Right lobe of liver (tissue), 6 donors: Measurements from ENCODE around the gene CHD9NB. TPM values are rescaled to one million over a fixed set of nuclear protein-coding genes. Genes with fewer than 3 reads are reported as not detected.

Source experiments
- ATAC-seq, 4 donors: fragments of 200-7000 bp; cut with Tn5 transposase; one replicate each; pipeline ENCODE4 v1.9.1; 2020; ENCODE audit warnings: mild to moderate bottlenecking in 4 of 4, moderate library complexity in 4 of 4
- DNase-seq, 3 donors: peaks; one replicate each; pipeline ENCODE4 v3.0.0-alpha.2; 2020
- H3K27ac ChIP-seq, 3 donors: fragments of 200-600 bp; one replicate each; pipeline ENCODE4 v1.8.0; 2022
- H3K27me3 ChIP-seq, 2 donors: fragments of 200-600 bp; one replicate each; pipeline ENCODE4 v1.8.0; 2022
- H3K36me3 ChIP-seq, 4 donors: fragments of 200-600 bp; sonication (generic) in 1 of 4; one replicate each; pipeline versions ENCODE4 v1.5.1 to v1.8.0; 2017 to 2022; ENCODE audit warnings: control low read depth in 1 of 4
- H3K4me1 ChIP-seq, 4 donors: fragments of 200-600 bp; sonication (generic) in 1 of 4; one replicate each; pipeline versions ENCODE4 v1.5.1 to v1.8.0; 2017 to 2022; ENCODE audit warnings: control low read depth in 1 of 4
- H3K4me3 ChIP-seq, 3 donors: fragments of 200-600 bp; one replicate each; pipeline ENCODE4 v1.8.0; 2022
- H3K9me3 ChIP-seq, 4 donors: fragments of 200-600 bp; sonication (generic) in 1 of 4; one replicate each; pipeline versions ENCODE4 v1.5.1 to v1.8.0; 2017 to 2022; ENCODE audit warnings: control low read depth in 1 of 4
- CTCF ChIP-seq, 4 donors: fragments of 200-600 bp in 3 of 4; fragments of 450-650 bp in 1 of 4; IDR thresholded peaks; one replicate each; pipeline versions ENCODE4 v1.5.1 to v1.8.0; 2016 to 2022; ENCODE audit warnings: antibody characterized with exemption in 4 of 4, mild to moderate bottlenecking in 2 of 4
- POLR2A ChIP-seq: fragments of 450-650 bp; IDR thresholded peaks from one replicate; pipeline ENCODE4 v1.6.1; 2017; ENCODE audit warnings: antibody characterized with exemption, mild to moderate bottlenecking
- WGBS: methylation state at CpG from one replicate; pipeline ENCODE4 v1.1.6; 2018; ENCODE audit warnings: low coverage, low lambda C conversion rate; ENCODE audit not compliant: insufficient coverage; ENCODE audit errors: missing lambda C conversion rate; 5-methylcytosine and 5-hydroxymethylcytosine counted together
- intact Hi-C, 2 donors: fragments of 100-400 bp; cut with DNase I; formaldehyde crosslinking; loops; one replicate each; pipeline versions ENCODE4 v1.11.2 to v1.14.1; 2022
- total RNA-seq, 6 experiments: library from RNA; depleted of rRNA in 2 of 6; stranded (reverse); fragments of >200 nt in 2 of 6; fragmentation: NEBNext Ultra II Directional in 3 of 6; extraction: Animal tissue kit (Norgen Biotek cat#: 25700) in 3 of 6; gene quantifications; one replicate each; pipeline versions ENCODE4 v1.1.0 to v1.2.4, GENCODE V29; 2016 to 2023
- donor health status: DM: no; HTN: yes; CAD: no.
- donor health status: DM: no; HTN: no; CAD: no.
- donor health status: DM: no; HTN: no; CAD: no.
- donor health status: DM: no; HTN: yes; CAD: no.
- donor health status: DM: no; HTN: yes; CAD: no.

Gene CHD9NB
- total RNA-seq, 6 experiments from 2014 or later = 0.25 to 0.59 (median 0.39) TPM; not detected in 2

GRCh38 chr16:53069772-53070171, 17.1 kb upstream of the CHD9NB start:
- WGBS = 75% methylated on average over 2 of the region's 2 CpGs
- no peak for ATAC-seq

GRCh38 chr16:53068423-53068833, 15.7 kb upstream of the CHD9NB start:
- TF ChIP-seq CTCF (IDR thresholded peaks at IDR 0.05) (no peak), POLR2A (no peak)
- Histone ChIP-seq H3K9me3 (no peaks in the 10 kb centered on the region), H3K36me3 (peaks cover 0 to 7% (median 0%) of the 10 kb centered on the region in 4 donors), H3K27me3 (no peaks in the 10 kb centered on the region), H3K4me1 (peaks cover 0 to 26% (median 5%) of the 10 kb centered on the region in 4 donors), H3K27ac (no peak overlapping the region), H3K4me3 (no peak overlapping the region)
- ATAC-seq (no peak), DNase-seq (no peak)
- intact Hi-C loops = no loop called here
- WGBS = 63% methylated on average over 4 of the region's 4 CpGs

More at GRCh38 chr16:53069772-53070171, 17.1 kb upstream of the CHD9NB start:
- Histone ChIP-seq H3K36me3 (peaks cover 0 to 7% (median 0%) of the 10 kb centered on the region in 4 donors), H3K4me1 (peaks cover 0 to 26% (median 5%) of the 10 kb centered on the region in 4 donors), H3K4me3 (no peak overlapping the region), H3K27ac (no peak overlapping the region), H3K9me3 (no peaks in the 10 kb centered on the region), H3K27me3 (no peaks in the 10 kb centered on the region)
- intact Hi-C loops = no loop called here
- no peak for TF ChIP-seq POLR2A
- TF ChIP-seq CTCF (IDR thresholded peaks at IDR 0.05) = no peak
- no peak for DNase-seq

GRCh38 chr16:53067675-53068074, 15.0 kb upstream of the CHD9NB start:
- no peak for ATAC-seq
- intact Hi-C loops = no loop called here
- Histone ChIP-seq H3K4me3 (no peak overlapping the region), H3K4me1 (peaks cover 0 to 27% (median 5%) of the 10 kb centered on the region in 4 donors), H3K9me3 (no peaks in the 10 kb centered on the region), H3K27ac (no peak overlapping the region), H3K27me3 (no peaks in the 10 kb centered on the region), H3K36me3 (peaks cover 0 to 7% (median 0%) of the 10 kb centered on the region in 4 donors)
- TF ChIP-seq CTCF (IDR thresholded peaks at IDR 0.05) = no peak
- no peak for DNase-seq
- WGBS = 62% methylated on average over 2 of the region's 2 CpGs

- H3K36me3 ChIP-seq = peaks cover 0 to 7% (median 0%) of the 10 kb centered on the region in 4 donors
- no peak overlapping the region for H3K27ac ChIP-seq
- no peak overlapping the region for H3K4me3 ChIP-seq
- 65% methylated on average over 6 of the region's 6 CpGs for WGBS
- no peaks in the 10 kb centered on the region for H3K27me3 ChIP-seq
- TF ChIP-seq CTCF (IDR thresholded peaks at IDR 0.05) (no peak), POLR2A (no peak)
- DNase-seq (no peak), ATAC-seq (peak in 2 of 4 donors; percentile 14 to 17)
- intact Hi-C loops = no loop called here
- H3K4me1 ChIP-seq = peaks cover 0 to 31% (median 8%) of the 10 kb centered on the region in 4 donors
- H3K9me3 ChIP-seq = no peaks in the 10 kb centered on the region
Observed at GRCh38 chr16:53065461-53066061, 12.9 kb upstream of the CHD9NB start.
